HG02759 (cell line): ENCODE results near the gene OSBP2.

ENCODE experiments used
- ATAC-seq: cut with Tn5 transposase; IDR thresholded peaks from one replicate; pipeline ENCODE4 v1.9.1; 2021; ENCODE audit warnings: mild to moderate bottlenecking, moderate library complexity; ENCODE audit not compliant: unreplicated experiment

OSBP2 gene

GRCh38 chr22:30876915-30877553 lies 182.4 kb downstream of the OSBP2 start:
- ATAC-seq = no peak

GRCh38 chr22:30877662-30878515 lies 183.2 kb downstream of the OSBP2 start:
- no peak for ATAC-seq

- no peak for ATAC-seq
These were observed 184.1 kb downstream of the OSBP2 start for GRCh38 chr22:30878516-30879414.

DNA sequence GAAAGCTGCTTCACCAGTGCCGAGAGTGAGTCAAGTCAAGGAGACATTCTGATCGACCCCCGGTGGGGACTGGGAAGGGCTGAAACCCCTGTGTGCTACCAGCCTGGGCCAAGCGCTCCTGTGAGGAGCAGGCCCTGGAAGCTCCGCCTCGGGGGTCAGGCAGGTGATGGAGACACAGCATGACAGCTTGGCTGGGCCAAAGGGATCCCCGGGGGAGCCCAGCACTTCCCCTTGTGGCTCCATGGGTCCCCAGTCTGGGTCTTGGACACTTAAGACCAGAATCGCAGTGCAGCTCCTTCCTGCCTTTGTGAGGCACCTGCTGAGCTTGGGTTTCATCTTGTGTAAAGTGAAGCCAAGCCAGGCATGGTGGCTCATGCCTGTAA lies 184.7 kb downstream of the OSBP2 start:
- no peak for ATAC-seq

- no peak for ATAC-seq
These were observed 185.5 kb downstream of the OSBP2 start for GRCh38 chr22:30880181-30880601.

DNA sequence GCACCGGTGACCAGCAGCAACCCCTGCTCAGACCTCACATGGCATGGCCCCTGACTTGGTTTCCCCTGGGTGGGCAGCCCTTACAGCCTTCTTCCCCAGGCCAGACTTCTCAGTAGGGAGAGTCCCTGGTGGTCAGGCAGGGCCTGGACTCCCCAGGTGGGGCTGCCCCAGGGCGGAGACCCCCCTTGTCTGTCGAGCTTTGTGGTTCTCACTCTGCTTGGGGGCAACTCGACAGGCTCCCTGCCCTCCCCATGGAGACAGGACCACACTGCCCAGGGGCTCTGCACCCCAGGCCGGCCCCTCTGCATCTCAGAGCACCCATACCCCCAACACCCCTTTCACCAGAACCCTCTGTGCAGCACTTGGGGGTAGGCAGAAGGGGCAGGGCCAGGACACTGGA lies 186.2 kb downstream of the OSBP2 start:
- ATAC-seq = no peak

DNA sequence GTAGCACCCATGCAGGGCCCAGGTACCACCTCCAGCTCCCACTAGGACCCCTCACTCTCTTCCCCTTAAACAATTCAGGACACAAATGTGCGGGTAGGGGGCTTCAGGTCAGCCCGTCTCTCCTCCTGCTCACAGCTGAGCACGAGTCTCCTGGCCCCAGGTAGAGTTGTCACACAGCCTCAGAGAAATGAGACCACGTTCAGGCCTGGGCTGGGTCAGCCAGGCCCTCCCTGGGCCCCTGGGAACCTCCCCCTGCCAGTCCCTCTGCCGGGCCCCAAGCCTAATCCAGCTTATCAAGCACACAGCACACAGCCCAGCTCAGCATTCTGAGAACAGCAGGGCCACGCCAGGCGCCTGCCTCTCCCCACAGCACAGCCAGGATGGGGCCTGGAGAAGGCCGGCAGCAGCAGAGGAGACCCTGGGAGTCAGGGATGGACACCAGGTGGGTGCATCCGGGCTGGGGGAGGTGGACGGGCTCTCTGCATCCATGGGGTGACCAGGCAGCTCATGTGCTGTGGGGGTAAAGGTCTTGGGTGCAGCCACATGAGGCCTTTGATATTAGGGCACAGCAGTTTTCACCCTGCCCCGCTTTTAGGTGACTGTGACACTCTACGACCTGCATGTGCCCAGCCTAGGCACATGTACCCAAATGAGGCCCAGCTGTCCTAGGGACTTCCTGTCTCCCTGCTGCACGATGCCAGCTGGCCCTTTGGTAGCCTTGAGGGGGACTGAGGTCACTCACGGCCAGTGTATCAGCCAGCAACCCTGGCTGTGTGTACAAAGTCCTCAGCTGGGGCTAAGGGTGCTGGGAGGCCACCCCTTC lies 186.9 kb downstream of the OSBP2 start:
- ATAC-seq = no peak

GRCh38 chr22:30882184-30882717 lies 187.6 kb downstream of the OSBP2 start:
- no peak for ATAC-seq

DNA sequence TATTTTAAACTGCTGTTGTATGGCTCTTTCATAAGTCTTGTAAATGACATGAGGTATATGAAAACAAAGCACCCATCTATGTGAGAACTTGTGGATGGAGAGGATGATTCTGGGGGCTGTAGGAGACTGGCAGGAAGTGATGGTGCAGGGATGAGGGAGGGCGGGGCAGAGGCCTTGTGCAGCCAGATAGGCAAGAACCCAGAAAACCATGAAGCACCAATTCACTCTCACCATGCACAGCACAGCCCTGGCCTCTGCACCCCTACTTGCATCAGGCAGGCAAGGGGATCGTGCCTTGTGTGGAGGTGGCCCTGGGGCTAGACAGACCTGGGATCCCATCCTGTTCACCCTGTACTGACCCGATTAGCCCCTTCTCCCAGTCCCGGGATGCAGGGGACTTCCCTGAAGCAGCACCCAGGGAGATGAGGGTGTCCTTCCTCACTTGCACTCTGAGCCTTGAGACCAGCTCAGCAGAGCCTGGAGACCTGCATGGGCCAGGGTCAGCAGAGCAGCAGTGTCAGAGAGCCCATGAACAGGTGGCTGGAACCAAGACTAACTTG lies 188.4 kb downstream of the OSBP2 start:
- ATAC-seq = no peak

DNA sequence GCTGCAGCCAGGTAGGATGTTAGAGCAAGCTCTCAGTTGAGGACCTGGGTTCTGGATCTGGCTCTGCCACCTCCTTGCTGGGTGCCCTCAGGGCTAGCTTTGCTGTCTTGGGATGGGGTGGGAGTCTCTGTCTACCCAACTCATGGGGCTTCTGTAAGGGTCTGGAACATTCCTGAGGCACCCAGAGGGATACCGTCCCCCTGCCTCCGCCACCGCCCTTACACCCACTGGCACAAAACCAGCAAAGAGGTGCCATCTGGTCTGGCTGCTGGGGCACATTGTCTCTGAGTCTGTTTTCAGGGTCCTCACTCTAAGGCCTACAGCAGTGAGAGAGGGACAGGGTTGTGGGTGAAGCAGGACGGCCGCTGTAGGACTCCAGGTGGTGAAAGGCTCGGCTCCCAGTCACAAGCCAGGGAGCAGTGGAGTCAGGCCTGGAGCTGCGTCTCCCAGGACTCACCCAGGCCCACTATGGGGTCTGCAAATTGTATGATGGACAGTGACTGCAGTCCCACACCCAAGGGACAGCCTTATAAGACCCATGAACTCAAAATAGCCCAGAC lies 189.0 kb downstream of the OSBP2 start:
- ATAC-seq = no peak

GRCh38 chr22:30884211-30885000 lies 189.7 kb downstream of the OSBP2 start:
- ATAC-seq = no peak

GRCh38 chr22:30885001-30885366 lies 190.3 kb downstream of the OSBP2 start:
- ATAC-seq = no peak

GRCh38 chr22:30885591-30885990 lies 190.9 kb downstream of the OSBP2 start:
- ATAC-seq = no peak

GRCh38 chr22:30887453-30887852 lies 192.8 kb downstream of the OSBP2 start:
- no peak for ATAC-seq

- ATAC-seq = no peak
These were observed 193.2 kb downstream of the OSBP2 start for GRCh38 chr22:30887861-30888260.

DNA sequence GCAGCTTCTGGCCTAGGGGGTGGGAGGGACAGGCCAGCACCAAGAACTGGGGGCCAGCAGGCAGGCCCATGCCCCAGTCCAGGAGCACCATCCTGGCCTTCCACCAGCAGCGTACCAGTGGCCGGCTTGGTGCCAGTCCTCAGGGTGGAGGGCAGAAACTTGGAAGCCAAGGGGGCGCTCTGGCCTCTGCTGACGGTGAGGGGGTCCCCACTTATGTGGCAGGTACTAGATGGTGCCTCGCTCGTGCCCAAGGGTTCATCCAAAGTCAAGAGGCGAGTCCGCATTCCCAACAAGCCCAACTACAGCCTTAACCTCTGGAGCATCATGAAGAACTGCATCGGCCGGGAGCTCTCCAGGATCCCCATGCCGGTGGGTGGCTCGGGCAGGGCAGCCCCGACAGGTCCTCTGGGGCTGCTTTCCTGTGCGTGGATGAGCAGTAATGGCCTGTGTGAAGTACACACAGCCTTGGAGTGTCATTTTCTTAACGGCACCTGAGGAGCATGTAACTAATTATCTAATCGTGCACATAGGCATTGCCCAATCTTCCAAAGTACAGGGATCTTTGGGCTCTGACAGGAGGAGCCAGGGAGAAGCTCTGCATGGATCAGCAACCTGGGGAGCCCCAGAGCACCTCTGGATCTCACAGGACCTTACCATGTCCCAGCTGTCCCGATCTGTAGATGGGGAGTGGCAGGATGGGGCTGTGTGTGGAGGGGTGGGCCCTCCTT lies 194.8 kb downstream of the OSBP2 start:
- ATAC-seq = no peak

- ATAC-seq = no peak
These were observed 195.4 kb downstream of the OSBP2 start for GRCh38 chr22:30889996-30890480.
